ENCODE results near the gene TFCP2.

Gene TFCP2

GRCh38 chr12:51128919-51129318 is 44.0 kb downstream of the TFCP2 start:
- no peak for TF ChIP-seq EGR1 (IDR thresholded peaks at IDR 0.05)
- TF ChIP-seq ZBTB7A (IDR thresholded peaks at IDR 0.05; ENCODE audit: low read depth), result no peak
- no peak for TF ChIP-seq REST (IDR thresholded peaks at IDR 0.05; ENCODE audit: low read depth)
- TF ChIP-seq RAD21 (IDR thresholded peaks at IDR 0.05; ENCODE audit: low read depth), result no peak
- no peak for TF ChIP-seq FOXM1 (IDR thresholded peaks at IDR 0.05; ENCODE audit: borderline replicate concordance, low read depth)
- no peak for TF ChIP-seq NFIC (IDR thresholded peaks at IDR 0.05)
- no peak for TF ChIP-seq CEBPB (IDR thresholded peaks at IDR 0.05)
- no peak for TF ChIP-seq CREB1 (IDR thresholded peaks at IDR 0.05; ENCODE audit: low read depth)
- no peak for TF ChIP-seq USF1 (IDR thresholded peaks at IDR 0.05)

- TF ChIP-seq TAF1 (IDR thresholded peaks at IDR 0.05; ENCODE audit: low read depth) (no peak), YY1 (IDR thresholded peaks at IDR 0.05; ENCODE audit: low read depth) (no peak), ZBTB7A (IDR thresholded peaks at IDR 0.05; ENCODE audit: low read depth) (no peak), REST (IDR thresholded peaks at IDR 0.05; ENCODE audit: low read depth) (no peak), NFIC (IDR thresholded peaks at IDR 0.05) (no peak), CREB1 (IDR thresholded peaks at IDR 0.05; ENCODE audit: low read depth) (no peak)
Observed at GRCh38 chr12:51127050-51127729, 45.7 kb downstream of the TFCP2 start.

GRCh38 chr12:51126297-51126696 is 46.6 kb downstream of the TFCP2 start:
- TF ChIP-seq EP300 (IDR thresholded peaks at IDR 0.05; ENCODE audit: borderline replicate concordance) (no peak), TEAD4 (IDR thresholded peaks at IDR 0.05) (no peak), CEBPB (IDR thresholded peaks at IDR 0.05) (no peak), TCF12 (IDR thresholded peaks at IDR 0.05; ENCODE audit: low read depth) (no peak), FOXM1 (IDR thresholded peaks at IDR 0.05; ENCODE audit: borderline replicate concordance, low read depth) (no peak), NFIC (IDR thresholded peaks at IDR 0.05) (no peak), ZBTB7A (IDR thresholded peaks at IDR 0.05; ENCODE audit: low read depth) (no peak), RAD21 (IDR thresholded peaks at IDR 0.05; ENCODE audit: low read depth) (no peak), USF1 (IDR thresholded peaks at IDR 0.05) (no peak)

- TF ChIP-seq CEBPB (IDR thresholded peaks at IDR 0.05), result no peak
- no peak for TF ChIP-seq YY1 (IDR thresholded peaks at IDR 0.05; ENCODE audit: low read depth)
- no peak for TF ChIP-seq MAX (IDR thresholded peaks at IDR 0.05)
- no peak for TF ChIP-seq FOXM1 (IDR thresholded peaks at IDR 0.05; ENCODE audit: borderline replicate concordance, low read depth)
- no peak for TF ChIP-seq EGR1 (IDR thresholded peaks at IDR 0.05)
- TF ChIP-seq USF1 (IDR thresholded peaks at IDR 0.05), result no peak
- TF ChIP-seq RAD21 (IDR thresholded peaks at IDR 0.05; ENCODE audit: low read depth), result no peak
Observed at GRCh38 chr12:51124504-51124903, 48.4 kb downstream of the TFCP2 start.

GRCh38 chr12:51122844-51123243 is 50.1 kb downstream of the TFCP2 start:
- no peak for TF ChIP-seq FOXM1 (IDR thresholded peaks at IDR 0.05; ENCODE audit: borderline replicate concordance, low read depth)
- TF ChIP-seq RAD21 (IDR thresholded peaks at IDR 0.05; ENCODE audit: low read depth), result no peak
- no peak for TF ChIP-seq TCF12 (IDR thresholded peaks at IDR 0.05; ENCODE audit: low read depth)
- TF ChIP-seq REST (IDR thresholded peaks at IDR 0.05; ENCODE audit: low read depth), result no peak
- no peak for TF ChIP-seq EP300 (IDR thresholded peaks at IDR 0.05; ENCODE audit: borderline replicate concordance)
- TF ChIP-seq NFIC (IDR thresholded peaks at IDR 0.05), result no peak
- TF ChIP-seq ZBTB7A (IDR thresholded peaks at IDR 0.05; ENCODE audit: low read depth), result no peak
- TF ChIP-seq TAF1 (IDR thresholded peaks at IDR 0.05; ENCODE audit: low read depth), result no peak
- TF ChIP-seq MAX (IDR thresholded peaks at IDR 0.05), result no peak
- no peak for TF ChIP-seq CEBPB (IDR thresholded peaks at IDR 0.05)
- TF ChIP-seq YY1 (IDR thresholded peaks at IDR 0.05; ENCODE audit: low read depth), result no peak
- TF ChIP-seq CREB1 (IDR thresholded peaks at IDR 0.05; ENCODE audit: low read depth), result no peak
- TF ChIP-seq USF1 (IDR thresholded peaks at IDR 0.05), result no peak
- TF ChIP-seq EGR1 (IDR thresholded peaks at IDR 0.05), result no peak
- no peak for TF ChIP-seq TEAD4 (IDR thresholded peaks at IDR 0.05)

Data from Ishikawa (cell line).